ENCODE data around the gene SVEP1.

GRCh38 chr9:110468950-110469349, 110.6 kb downstream of the SVEP1 start:
- no peak for TF ChIP-seq CTCF (IDR thresholded peaks at IDR 0.05)
- TF ChIP-seq POLR2AphosphoS5 (IDR thresholded peaks at IDR 0.05), result no peak
